Panc1 (cell line): ENCODE results near the gene TMEM127. TPM values are rescaled to one million over a fixed set of nuclear protein-coding genes. Genes with fewer than 3 reads are reported as not detected.
"Not testable (repeated sequence)": the region's sequence is repeated elsewhere in the genome, so short reads cannot be mapped to it uniquely, and the experiment has no call there.

Experiments
- ATAC-seq: fragments of 200-7000 bp; cut with Tn5 transposase; 2 replicates; pipeline ENCODE4 v1.9.1; 2020; ENCODE audit warnings: mild to moderate bottlenecking, moderate library complexity
- BruUV-seq: library from RNA; stranded (reverse); fragments of 400-500 nt; replicated peaks from 2 replicates; lab custom pipeline; 2021; lab: Mats Ljungman, UMichigan
- CTCF ChIA-PET: fragments of 300-600 bp; sonication (Branson Sonifier 250); formaldehyde crosslinking; loops from one replicate; lab custom pipeline; 2022; ENCODE audit warnings: antibody characterized with exemption; lab: Charles Lee
- POLR2A ChIA-PET: fragments of 300-600 bp; sonication (Branson Sonifier 250); formaldehyde crosslinking; loops from one replicate; lab custom pipeline; 2022; ENCODE audit warnings: antibody characterized with exemption; lab: Charles Lee
- DNase-seq: peaks from one replicate; pipeline ENCODE4 v3.0.0-alpha.2; 2010; ENCODE audit warnings: low read depth, low spot score
- H3K27ac ChIP-seq: 2 replicates; pipeline ENCODE4 v1.5.1; 2011; ENCODE audit warnings: mild to moderate bottlenecking, low read length, inconsistent platforms
- H3K27me3 ChIP-seq: fragments of 200-500 bp; sonication (Bioruptor generic); 2 replicates; pipeline ENCODE4 v1.6.0; 2014; ENCODE audit warnings: low read length, inconsistent platforms; ENCODE audit not compliant: control insufficient read depth, insufficient read depth
- H3K36me3 ChIP-seq: fragments of 200-500 bp; sonication (Bioruptor generic); 2 replicates; pipeline ENCODE4 v1.5.1; 2014; ENCODE audit warnings: inconsistent platforms, mild to moderate bottlenecking, low read length, moderate library complexity; ENCODE audit not compliant: control insufficient read depth, insufficient read depth
- H3K4me1 ChIP-seq: 2 replicates; pipeline ENCODE4 v1.5.1; 2011; ENCODE audit warnings: inconsistent platforms, mild to moderate bottlenecking, low read length, moderate library complexity; ENCODE audit not compliant: control insufficient read depth, insufficient read depth
- H3K4me3 ChIP-seq, 2 experiments: 2 replicates each; pipeline ENCODE4 v1.5.1; 2011 to 2012; ENCODE audit warnings: low read depth in 2 of 2, low read length in 2 of 2, mild to moderate bottlenecking in 2 of 2, inconsistent platforms in 1 of 2, moderate library complexity in 1 of 2
- H3K9me3 ChIP-seq: fragments of 200-500 bp; sonication (Bioruptor generic); 2 replicates; pipeline ENCODE4 v1.5.1; 2014; ENCODE audit warnings: low read depth, mild to moderate bottlenecking, inconsistent platforms, low read length, moderate library complexity; ENCODE audit not compliant: control insufficient read depth, insufficient read depth
- CTCF ChIP-seq: fragments of 450-650 bp; IDR thresholded peaks from 2 replicates; pipeline ENCODE4 v1.5.1; 2017; ENCODE audit warnings: mild to moderate bottlenecking
- POLR2AphosphoS5 ChIP-seq: IDR thresholded peaks from 2 replicates; pipeline ENCODE4 v1.6.1; 2012; ENCODE audit warnings: mild to moderate bottlenecking, low read depth, low read length, moderate library complexity
- REST ChIP-seq, 2 experiments: IDR thresholded peaks; 2 replicates each; pipeline ENCODE4 v1.6.1; 2011 to 2012; ENCODE audit warnings: low read depth in 2 of 2, control low read depth in 1 of 2, low read length in 1 of 2, mild to moderate bottlenecking in 1 of 2, moderate library complexity in 1 of 2; ENCODE audit not compliant: insufficient read depth in 1 of 2
- SIN3A ChIP-seq: IDR thresholded peaks from 2 replicates; pipeline ENCODE4 v1.6.1; 2012; ENCODE audit warnings: low read depth, mild to moderate bottlenecking, low read length, moderate library complexity, borderline replicate concordance; ENCODE audit not compliant: insufficient read depth
- TCF7L2 ChIP-seq: IDR thresholded peaks from 2 replicates; pipeline ENCODE4 v1.6.1; 2011; ENCODE audit warnings: mild to moderate bottlenecking, low read depth, low read length, inconsistent platforms
- in situ Hi-C: cut with HindIII; loops from 2 replicates; pipeline ENCODE4 v1.10.0; 2016; ENCODE audit warnings: low sequenced_read_pairs, low pct_unique_long_range_greater_than_20kb
- intact Hi-C: fragments of 100-400 bp; cut with micrococcal nuclease; formaldehyde crosslinking; loops from one replicate; pipeline ENCODE4 v1.10.0; 2022; ENCODE audit not compliant: unreplicated experiment
- total RNA-seq: library from RNA; stranded (reverse); gene quantifications from one replicate; pipeline ENCODE4 v1.2.1, GENCODE V29; 2021; ENCODE audit not compliant: unreplicated experiment

The TMEM127 gene
- total RNA-seq, 1 experiment from 2014 or later, result 63.1 TPM

- intact Hi-C loops (no loop called here), in situ Hi-C loops (loop anchor here (25.0 kb wide), 1 partner anchor 97 kb away; no protein-coding TSS in a partner anchor)
- no peak for ATAC-seq
- no peaks in the 10 kb centered on the region for H3K9me3 ChIP-seq
- BruUV-seq, result no TSS peak
- ChIA-PET POLR2A (no interaction called here), CTCF (no interaction called here)
- H3K27ac ChIP-seq, result peak overlapping the region; percentile 67
- peaks cover 33% of the 10 kb centered on the region for H3K4me1 ChIP-seq
- H3K4me3 ChIP-seq, result no peak overlapping the region
- DNase-seq, result no peak
- H3K27me3 ChIP-seq, result no peaks in the 10 kb centered on the region
- H3K36me3 ChIP-seq, result peaks cover 4% of the 10 kb centered on the region; the same call in 1 of the 2 replicates
- TF ChIP-seq POLR2AphosphoS5 (no peak), SIN3A (no peak), CTCF (no peak), REST (IDR thresholded peaks at IDR 0.05; ENCODE audit: insufficient read depth in 1 of 2, low read depth in 2 of 2, low read length in 1 of 2) (no peak), TCF7L2 (no peak)
These were observed 6.3 kb downstream of the TMEM127 start for GRCh38 chr2:96259497-96259921.

- Histone ChIP-seq H3K27ac (no peak overlapping the region), H3K4me1 (peaks cover 24% of the 10 kb centered on the region), H3K36me3 (peaks cover 7% of the 10 kb centered on the region; the same call in 1 of the 2 replicates), H3K9me3 (no peaks in the 10 kb centered on the region), H3K4me3 (no peak overlapping the region), H3K27me3 (no peaks in the 10 kb centered on the region)
- in situ Hi-C loops (loop anchor here (25.0 kb wide), 1 partner anchor 96 kb away; no protein-coding TSS in a partner anchor), intact Hi-C loops (no loop called here)
- ATAC-seq (no peak), DNase-seq (no peak)
- no peak for TF ChIP-seq CTCF
- TF ChIP-seq POLR2AphosphoS5, result no peak
- no peak for TF ChIP-seq SIN3A
- no peak for TF ChIP-seq REST (IDR thresholded peaks at IDR 0.05; ENCODE audit: insufficient read depth in 1 of 2, low read depth in 2 of 2, low read length in 1 of 2)
- no peak for TF ChIP-seq TCF7L2
- no TSS peak for BruUV-seq
- CTCF ChIA-PET, result no interaction called here
- POLR2A ChIA-PET, result no interaction called here
These were observed 7.4 kb downstream of the TMEM127 start for GRCh38 chr2:96258166-96259022.

- CTCF ChIA-PET, POLR2A ChIA-PET, H3K27me3 ChIP-seq, H3K27ac ChIP-seq, intact Hi-C loops, DNase-seq, ATAC-seq, BruUV-seq, H3K36me3 ChIP-seq, H3K9me3 ChIP-seq, H3K4me3 ChIP-seq: not testable (repeated sequence)
- peaks cover 24% of the 10 kb centered on the region for H3K4me1 ChIP-seq
- in situ Hi-C loops, result loop anchor here (25.0 kb wide), 1 partner anchor 95 kb away; no protein-coding TSS in a partner anchor
These were observed 8.1 kb downstream of the TMEM127 start for GRCh38 chr2:96257744-96258143.
